Stimulated activated naive CD4-positive, alpha-beta T cell (primary cell): Measurements from ENCODE around the gene PPP1R7.

Experiments used
- DNase-seq, 6 experiments: peaks; one replicate each; lab custom pipeline; 2025; lab: John Stamatoyannopoulos, UW

Gene PPP1R7

GRCh38 chr2:241120440-241120839 is 29.8 kb upstream of the PPP1R7 start:
- DNase-seq = no peak

DNA sequence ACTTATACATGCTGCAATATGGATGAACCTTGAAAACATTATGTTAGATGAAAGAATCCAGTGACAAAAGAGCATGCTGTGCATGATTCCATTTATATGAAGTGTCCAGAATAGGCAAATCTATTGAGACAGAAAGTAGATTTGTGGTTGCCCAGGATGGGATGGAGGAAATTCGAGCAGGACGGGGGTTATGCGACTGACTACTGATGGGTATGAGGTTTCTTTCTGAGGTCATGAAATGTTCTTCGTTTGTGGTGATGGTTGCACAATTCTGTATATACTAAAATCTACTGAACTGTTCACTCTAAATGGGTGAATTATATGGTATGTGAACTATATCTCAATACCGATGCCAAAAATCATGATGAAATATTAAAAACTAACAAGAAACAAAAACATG is 29.3 kb upstream of the PPP1R7 start:
- DNase-seq = no peak

GRCh38 chr2:241122376-241123002 is 27.8 kb upstream of the PPP1R7 start:
- DNase-seq = no peak

- DNase-seq = no peak
Observed at GRCh38 chr2:241123816-241124536, 26.3 kb upstream of the PPP1R7 start.

DNA sequence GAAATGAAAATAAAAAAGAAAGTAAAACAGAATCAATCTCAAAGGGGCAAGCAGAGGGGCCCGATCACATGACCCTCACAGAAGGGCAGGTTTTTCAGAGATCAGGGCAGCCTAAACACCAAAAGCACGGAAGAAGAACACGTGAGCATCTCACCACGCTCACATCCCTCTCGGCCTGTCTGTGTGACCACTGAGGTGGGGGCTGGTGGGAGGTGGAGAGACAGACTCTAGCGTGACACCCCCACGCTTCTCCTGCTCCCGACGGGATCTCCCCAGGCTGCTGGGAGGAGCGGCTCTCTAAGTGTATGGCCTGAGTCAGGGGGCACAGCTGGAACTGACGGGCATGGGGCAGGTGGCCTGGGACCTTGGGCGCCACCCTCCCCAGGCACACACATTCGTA is 24.6 kb upstream of the PPP1R7 start:
- no peak for DNase-seq

DNA sequence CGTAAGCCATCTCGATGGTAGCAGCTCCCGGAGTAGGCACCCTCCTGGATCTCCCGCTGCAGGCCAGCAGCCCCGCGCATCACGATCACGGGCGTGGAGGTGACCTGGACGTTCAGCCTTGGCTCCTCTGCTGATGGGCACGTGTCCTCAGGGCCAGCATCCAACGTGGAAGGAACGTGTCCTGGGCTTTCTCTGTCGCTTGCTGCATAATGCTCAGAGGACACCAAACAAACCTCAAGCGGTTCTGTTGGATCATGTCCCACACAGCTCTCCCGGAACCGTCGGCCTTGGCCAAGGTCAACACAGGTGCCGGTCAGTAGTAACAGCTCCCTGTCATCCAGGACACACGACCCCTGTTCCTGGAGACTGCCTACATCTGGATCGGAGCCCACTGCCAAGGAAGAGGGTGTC is 24.1 kb upstream of the PPP1R7 start:
- DNase-seq = no peak

DNA sequence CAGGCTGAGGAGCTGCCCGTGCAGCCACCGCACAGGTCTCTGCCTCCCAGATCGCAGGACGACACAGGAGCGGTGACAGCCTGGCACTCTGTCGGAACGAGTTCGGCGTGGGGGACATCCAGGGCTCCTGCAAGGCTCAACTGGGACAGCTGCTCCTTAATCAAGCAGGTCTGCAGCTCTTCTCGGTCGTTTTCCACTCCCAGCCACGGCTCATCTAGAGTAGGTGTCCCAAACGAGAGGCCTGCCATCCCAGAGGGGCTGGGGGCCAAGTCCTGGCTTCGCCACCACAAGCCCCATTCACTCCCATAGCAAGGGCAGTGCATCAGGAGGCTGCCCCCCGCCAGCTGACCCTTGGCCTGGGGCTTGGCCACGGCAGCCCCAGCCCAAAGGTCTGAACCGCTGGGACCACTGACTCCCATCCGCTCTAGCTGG is 23.5 kb upstream of the PPP1R7 start:
- no peak for DNase-seq

GRCh38 chr2:241128266-241128665 is 22.0 kb upstream of the PPP1R7 start:
- DNase-seq = no peak

GRCh38 chr2:241129086-241129871 is 21.0 kb upstream of the PPP1R7 start:
- no peak for DNase-seq

- DNase-seq = no peak
Observed at GRCh38 chr2:241130316-241130715, 20.0 kb upstream of the PPP1R7 start.

DNA sequence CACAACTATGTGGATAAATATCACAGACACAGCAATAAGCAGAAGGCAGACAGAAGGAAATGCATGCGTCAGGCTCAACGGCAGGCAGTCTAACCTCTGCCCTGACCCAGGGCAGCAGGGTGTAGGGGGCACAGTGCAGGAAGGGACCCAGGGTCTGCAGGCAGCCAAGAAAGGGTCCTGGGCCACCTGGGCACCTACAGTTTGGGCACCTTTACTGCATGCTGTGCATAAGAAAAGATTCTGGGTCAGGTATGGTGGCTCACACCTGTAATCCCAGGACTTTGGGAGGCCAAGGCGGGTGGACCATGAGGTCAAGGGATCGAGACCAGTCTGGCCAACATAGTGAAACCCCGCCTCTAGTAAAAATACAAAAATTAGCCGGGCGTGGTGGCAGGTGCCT is 18.7 kb upstream of the PPP1R7 start:
- no peak for DNase-seq

- DNase-seq = no peak
Observed at GRCh38 chr2:241132538-241133435, 17.5 kb upstream of the PPP1R7 start.

GRCh38 chr2:241133436-241133820 is 16.8 kb upstream of the PPP1R7 start:
- no peak for DNase-seq

- no peak for DNase-seq
Observed at GRCh38 chr2:241134711-241135110, 15.6 kb upstream of the PPP1R7 start.

- DNase-seq = no peak
Observed at GRCh38 chr2:241135737-241136136, 14.5 kb upstream of the PPP1R7 start.

GRCh38 chr2:241136191-241136590 is 14.1 kb upstream of the PPP1R7 start:
- DNase-seq = no peak

DNA sequence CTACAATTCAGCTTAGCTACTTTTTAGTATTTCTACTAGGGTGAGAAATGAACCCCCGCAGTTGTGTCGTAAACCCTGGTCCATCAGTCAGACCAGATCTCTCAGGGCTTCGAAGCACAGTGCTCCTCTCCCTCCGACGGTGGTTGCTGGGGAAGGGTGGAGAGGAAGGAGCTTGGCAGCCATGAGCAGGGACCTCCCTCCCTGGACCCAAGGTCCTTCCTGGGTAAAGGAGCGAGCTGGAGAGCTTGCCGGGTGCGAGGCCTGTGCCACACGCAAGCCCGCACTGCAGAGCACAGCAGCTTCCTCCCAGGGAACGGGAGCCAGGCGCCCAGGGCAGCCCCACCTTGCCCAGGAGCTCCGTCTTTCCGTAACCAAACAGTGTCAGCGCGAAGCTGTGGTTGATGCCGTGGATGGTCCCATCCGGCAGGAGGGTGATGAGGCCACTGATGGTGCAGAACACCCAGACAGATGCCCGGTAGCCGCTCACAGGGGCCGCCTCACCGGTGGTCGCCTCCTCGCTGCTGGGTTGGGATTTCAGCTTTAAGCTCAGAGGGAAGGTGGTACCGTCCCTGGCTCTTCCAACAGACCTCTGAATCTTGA is 13.5 kb upstream of the PPP1R7 start:
- DNase-seq = no peak

- DNase-seq = no peak
Observed at GRCh38 chr2:241137276-241138190, 12.7 kb upstream of the PPP1R7 start.

DNA sequence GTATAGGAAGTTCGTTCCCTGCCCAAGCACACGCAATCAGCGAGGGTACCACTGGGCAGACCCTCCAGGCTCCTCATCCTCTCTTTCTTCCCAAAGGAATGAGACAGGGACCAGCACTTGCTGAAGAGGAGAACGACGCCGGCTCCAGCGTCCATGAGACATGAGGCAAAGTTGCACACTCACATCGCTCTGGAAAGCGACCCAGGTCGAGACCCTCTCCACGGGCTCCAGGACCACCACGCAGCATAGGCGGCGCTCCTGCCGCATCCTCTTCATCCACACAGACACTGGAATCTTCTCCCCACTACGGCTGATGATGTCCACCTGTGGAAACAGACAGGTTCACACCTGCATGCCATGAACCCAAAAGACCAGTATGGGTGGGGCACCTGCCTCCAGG is 11.8 kb upstream of the PPP1R7 start:
- no peak for DNase-seq
